ENCODE measurements around the gene ICA1.

DNA sequence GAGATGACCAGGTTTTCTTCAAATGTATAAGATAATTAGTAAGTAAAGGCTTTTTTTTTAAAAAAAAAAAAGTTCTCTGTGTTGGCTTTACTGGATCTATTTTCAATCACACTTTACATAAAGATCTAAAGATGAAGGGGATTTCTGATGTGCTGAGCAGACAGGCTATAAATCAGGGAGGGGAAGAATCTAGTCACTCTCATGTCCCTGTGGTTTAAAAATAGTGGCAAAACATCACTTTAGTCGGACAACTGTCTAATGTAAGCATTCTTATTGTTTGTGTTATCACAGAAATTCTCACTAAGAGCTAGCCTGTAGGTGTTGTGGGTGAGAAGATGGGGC is 132.7 kb downstream of the ICA1 start:
- TF ChIP-seq, protein P1, sequence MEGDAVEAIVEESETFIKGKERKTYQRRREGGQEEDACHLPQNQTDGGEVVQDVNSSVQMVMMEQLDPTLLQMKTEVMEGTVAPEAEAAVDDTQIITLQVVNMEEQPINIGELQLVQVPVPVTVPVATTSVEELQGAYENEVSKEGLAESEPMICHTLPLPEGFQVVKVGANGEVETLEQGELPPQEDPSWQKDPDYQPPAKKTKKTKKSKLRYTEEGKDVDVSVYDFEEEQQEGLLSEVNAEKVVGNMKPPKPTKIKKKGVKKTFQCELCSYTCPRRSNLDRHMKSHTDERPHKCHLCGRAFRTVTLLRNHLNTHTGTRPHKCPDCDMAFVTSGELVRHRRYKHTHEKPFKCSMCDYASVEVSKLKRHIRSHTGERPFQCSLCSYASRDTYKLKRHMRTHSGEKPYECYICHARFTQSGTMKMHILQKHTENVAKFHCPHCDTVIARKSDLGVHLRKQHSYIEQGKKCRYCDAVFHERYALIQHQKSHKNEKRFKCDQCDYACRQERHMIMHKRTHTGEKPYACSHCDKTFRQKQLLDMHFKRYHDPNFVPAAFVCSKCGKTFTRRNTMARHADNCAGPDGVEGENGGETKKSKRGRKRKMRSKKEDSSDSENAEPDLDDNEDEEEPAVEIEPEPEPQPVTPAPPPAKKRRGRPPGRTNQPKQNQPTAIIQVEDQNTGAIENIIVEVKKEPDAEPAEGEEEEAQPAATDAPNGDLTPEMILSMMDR (IDR thresholded peaks at IDR 0.05), result no peak
- TF ChIP-seq POLR2AphosphoS5 (IDR thresholded peaks at IDR 0.05; ENCODE audit: insufficient read depth in 1 of 2, low read depth in 1 of 2), result no peak
- TF ChIP-seq POLR2A (IDR thresholded peaks at IDR 0.05), result no peak
